T-helper 1 cell (primary cell): Measurements from ENCODE around the gene PDGFRB.

Source experiments
- DNase-seq, 5 donors: peaks; one replicate each; pipeline ENCODE4 v3.0.0-alpha.2; 2012 to 2020

Gene PDGFRB

GRCh38 chr5:150181766-150182545, 26.3 kb upstream of the PDGFRB start:
- no peak for DNase-seq

GRCh38 chr5:150181027-150181426, 25.4 kb upstream of the PDGFRB start:
- no peak for DNase-seq

- no peak for DNase-seq
Measured at GRCh38 chr5:150180241-150181026, 24.8 kb upstream of the PDGFRB start.

- DNase-seq = no peak
Measured at GRCh38 chr5:150179019-150179620, 23.5 kb upstream of the PDGFRB start.

GRCh38 chr5:150178262-150178661, 22.6 kb upstream of the PDGFRB start:
- no peak for DNase-seq

- DNase-seq = no peak
Measured at GRCh38 chr5:150177721-150178120, 22.1 kb upstream of the PDGFRB start.

- no peak for DNase-seq
Measured at GRCh38 chr5:150176745-150177477, 21.3 kb upstream of the PDGFRB start.

GRCh38 chr5:150175536-150175935, 19.9 kb upstream of the PDGFRB start:
- DNase-seq = no peak

- no peak for DNase-seq
Measured at GRCh38 chr5:150175076-150175475, 19.4 kb upstream of the PDGFRB start.

- DNase-seq = no peak
Measured at GRCh38 chr5:150174285-150174684, 18.6 kb upstream of the PDGFRB start.

GRCh38 chr5:150173161-150173560, 17.5 kb upstream of the PDGFRB start:
- DNase-seq = no peak

- no peak for DNase-seq
Measured at GRCh38 chr5:150172556-150172955, 16.9 kb upstream of the PDGFRB start.

GRCh38 chr5:150172145-150172544, 16.5 kb upstream of the PDGFRB start:
- DNase-seq = no peak

- no peak for DNase-seq
Measured at GRCh38 chr5:150168864-150169263, 13.2 kb upstream of the PDGFRB start.

GRCh38 chr5:150167908-150168307, 12.3 kb upstream of the PDGFRB start:
- DNase-seq = no peak

- DNase-seq = no peak
Measured at GRCh38 chr5:150167512-150167850, 11.8 kb upstream of the PDGFRB start.

- no peak for DNase-seq
Measured at GRCh38 chr5:150166650-150167511, 11.2 kb upstream of the PDGFRB start, which contains the start of gene CDX1. Gene CDX1, plus strand, starts transcription at chr5:150166778. Its CDS starts 99 bp downstream, at chr5:150166877.

- DNase-seq = no peak
Measured at GRCh38 chr5:150166037-150166649, 10.5 kb upstream of the PDGFRB start.

GRCh38 chr5:150164211-150164980, 8.8 kb upstream of the PDGFRB start:
- no peak for DNase-seq

- no peak for DNase-seq
Measured at GRCh38 chr5:150163547-150164059, 8.0 kb upstream of the PDGFRB start.
